Measurements from ENCODE around the gene KIF5C.

The KIF5C gene

DNA sequence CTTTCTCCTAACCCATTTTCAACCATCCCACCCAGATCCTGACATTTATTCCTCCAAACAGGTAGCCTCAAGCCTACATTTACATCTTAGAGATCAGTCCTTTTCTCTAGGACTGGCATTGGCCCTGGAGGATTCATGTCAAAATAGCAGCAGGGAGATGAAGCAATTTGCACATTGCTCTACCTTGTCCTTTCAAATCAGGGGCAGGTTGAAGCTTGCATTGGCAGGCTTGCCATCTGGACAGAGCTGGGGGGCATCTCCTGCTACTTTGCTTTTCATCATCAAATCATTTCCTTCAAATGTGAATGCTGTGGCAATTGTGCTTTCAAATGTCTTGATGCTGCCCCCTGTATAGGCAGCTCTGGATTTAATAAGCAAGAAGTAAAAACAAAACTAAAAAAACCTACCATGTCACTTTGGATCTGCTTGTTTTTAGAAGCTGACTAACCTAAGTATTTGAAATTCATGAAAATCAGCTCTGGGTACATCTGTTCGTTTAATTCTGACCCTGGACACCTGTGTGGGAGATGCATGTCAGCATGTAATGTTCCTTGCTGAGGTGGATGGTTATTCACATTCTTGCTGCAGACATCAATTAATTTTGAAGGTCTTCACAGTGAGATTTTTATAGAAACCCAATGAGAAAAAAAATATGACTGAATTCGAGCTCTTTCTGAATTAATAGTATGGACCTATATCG lies 47.9 kb downstream of the KIF5C start:
- in situ Hi-C loops (cut with HindIII; ENCODE audit: low sequenced_read_pairs): no loop called here

DNA sequence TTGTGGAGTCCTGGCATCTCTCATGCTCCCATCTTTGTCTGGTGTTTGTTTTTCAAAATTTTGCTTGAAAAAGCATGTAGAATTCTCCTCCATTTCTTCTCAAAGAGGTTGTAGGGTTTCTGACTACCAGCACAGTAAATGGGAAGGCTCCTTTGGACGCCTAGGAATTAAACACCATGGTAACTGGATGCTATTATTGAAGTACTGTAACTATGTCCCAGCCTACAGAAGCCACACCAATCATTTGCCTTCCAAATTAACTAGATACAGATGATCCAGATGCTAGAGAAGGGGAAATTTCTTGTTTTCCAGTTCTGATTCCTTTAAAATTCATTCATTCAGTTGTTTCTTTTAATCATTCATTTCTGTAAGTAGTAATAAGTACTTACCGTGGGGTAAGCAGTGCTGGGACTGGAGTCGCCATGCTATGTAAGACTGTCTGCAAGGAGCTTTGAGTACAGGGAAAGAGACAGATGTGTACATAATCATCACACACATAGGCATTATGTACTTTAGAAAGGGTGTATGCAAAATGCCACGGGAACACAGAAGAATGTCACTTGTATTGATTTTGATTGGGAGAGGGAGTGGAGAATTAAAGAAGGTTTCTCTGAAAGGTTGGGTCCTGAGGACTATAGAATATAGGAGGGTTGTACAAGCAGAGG lies 49.6 kb downstream of the KIF5C start:
- in situ Hi-C loops (cut with HindIII; ENCODE audit: low sequenced_read_pairs): no loop called here

DNA sequence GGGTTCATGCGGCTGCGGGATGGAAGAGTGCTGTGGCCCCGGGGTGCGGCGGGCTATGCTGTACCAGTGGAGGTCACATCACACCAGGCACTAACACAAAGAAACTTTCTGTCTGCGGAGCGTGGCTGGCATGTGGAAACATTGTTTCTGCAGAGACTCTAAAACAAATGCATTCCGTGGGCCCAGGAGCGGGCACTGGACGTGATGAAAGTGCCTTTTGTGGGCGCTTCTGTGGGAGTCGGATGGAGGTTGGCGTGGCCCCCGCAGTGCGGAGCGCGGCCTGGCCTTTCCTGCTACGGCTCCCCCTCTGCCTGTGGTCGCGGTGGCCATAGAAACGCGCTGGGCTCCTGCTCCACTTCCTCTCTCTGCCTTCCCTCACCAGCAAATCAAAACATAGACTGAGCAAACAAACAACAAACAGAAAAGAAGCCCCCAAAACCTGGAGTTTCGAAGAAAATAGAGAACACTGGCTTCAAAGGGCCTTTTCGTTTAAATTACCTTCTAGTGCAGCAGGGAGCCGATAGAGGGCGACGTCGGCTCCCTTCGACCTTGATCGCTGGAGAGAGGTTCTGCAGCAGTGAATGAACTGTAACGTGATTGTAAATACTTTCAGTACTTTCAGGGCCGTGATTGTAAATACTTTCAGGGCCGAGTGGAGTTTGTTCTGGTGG lies 51.4 kb downstream of the KIF5C start:
- in situ Hi-C loops (cut with HindIII; ENCODE audit: low sequenced_read_pairs): no loop called here

DNA sequence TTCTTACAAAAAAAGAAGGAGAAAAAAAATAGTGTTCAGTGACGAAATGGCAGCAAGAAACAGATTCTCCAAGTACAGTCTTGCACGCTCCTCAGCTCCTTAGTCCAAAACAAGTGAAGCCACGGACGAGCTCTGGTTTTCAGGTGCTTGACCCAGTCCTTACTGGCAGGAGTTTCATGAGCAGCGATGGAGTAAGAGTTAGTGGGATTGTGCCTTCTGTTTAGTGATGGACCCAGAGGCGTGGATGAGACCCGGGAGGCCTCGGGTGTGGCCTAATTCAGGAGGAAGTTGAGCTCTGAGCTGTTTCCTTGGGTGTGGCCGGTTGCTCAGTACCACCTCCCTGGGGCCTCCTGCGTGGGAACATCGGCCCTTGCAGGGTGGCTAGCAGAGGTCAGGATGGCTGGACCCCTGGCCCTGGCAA lies 52.0 kb downstream of the KIF5C start:
- in situ Hi-C loops (cut with HindIII; ENCODE audit: low sequenced_read_pairs): no loop called here

DNA sequence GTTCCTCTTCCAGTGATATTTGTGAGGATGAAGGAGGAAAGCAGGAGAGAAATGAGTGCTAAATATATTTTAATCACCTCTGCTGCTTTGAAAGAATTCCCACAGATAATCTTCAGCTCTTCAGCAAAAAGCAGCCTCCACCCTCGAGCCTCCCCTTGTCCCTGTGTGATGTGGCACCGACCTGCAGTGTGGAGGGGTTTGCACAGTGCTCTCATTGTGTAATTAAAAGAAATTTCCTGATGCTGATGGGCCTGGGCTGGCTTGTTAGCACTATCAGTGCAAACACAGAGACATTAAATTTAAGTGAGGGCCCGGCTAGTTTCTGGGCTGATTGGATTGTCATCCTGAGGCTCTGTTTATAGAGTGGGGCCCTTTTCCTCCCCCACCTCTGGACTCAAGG lies 53.4 kb downstream of the KIF5C start:
- in situ Hi-C loops (cut with HindIII; ENCODE audit: low sequenced_read_pairs): no loop called here

- in situ Hi-C loops (cut with HindIII; ENCODE audit: low sequenced_read_pairs): no loop called here
Observed at GRCh38 chr2:148930046-148930775, 55.2 kb downstream of the KIF5C start.

GRCh38 chr2:148932536-148932935 lies 57.5 kb downstream of the KIF5C start:
- in situ Hi-C loops (cut with HindIII; ENCODE audit: low sequenced_read_pairs): no loop called here

DNA sequence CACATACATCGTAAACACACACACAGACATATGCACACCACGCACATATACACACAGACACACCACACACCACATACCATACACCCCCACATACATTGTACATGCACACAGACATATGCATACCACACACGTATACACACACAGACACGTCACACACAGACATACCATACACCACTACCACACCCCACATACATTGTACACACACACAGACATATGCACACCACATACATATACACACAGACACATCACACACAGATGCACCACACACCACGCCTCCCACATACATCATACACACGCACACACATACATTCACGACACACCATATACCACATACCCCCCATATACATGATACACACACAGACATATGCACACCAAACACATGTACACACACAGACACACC lies 58.4 kb downstream of the KIF5C start:
- in situ Hi-C loops (cut with HindIII; ENCODE audit: low sequenced_read_pairs): no loop called here

DNA sequence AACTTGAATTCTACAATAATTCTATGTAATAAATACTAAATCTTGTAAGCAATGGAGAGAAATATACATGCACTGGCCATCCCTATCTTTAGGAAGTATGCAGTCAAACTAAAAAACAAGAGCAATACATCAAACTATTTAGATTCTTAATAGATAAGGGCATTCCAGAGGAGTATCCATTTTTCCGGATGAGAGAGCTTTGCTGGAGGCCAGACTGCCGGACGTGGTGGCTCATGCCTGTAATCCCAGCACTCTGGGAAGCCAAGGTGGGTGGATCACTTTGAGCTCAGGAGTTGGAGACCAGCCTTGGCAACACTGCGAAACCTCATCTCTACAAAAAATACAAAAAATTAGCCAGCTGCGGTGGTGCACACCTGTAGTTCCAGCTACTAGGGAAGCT lies 60.8 kb downstream of the KIF5C start:
- in situ Hi-C loops (cut with HindIII; ENCODE audit: low sequenced_read_pairs): no loop called here

DNA sequence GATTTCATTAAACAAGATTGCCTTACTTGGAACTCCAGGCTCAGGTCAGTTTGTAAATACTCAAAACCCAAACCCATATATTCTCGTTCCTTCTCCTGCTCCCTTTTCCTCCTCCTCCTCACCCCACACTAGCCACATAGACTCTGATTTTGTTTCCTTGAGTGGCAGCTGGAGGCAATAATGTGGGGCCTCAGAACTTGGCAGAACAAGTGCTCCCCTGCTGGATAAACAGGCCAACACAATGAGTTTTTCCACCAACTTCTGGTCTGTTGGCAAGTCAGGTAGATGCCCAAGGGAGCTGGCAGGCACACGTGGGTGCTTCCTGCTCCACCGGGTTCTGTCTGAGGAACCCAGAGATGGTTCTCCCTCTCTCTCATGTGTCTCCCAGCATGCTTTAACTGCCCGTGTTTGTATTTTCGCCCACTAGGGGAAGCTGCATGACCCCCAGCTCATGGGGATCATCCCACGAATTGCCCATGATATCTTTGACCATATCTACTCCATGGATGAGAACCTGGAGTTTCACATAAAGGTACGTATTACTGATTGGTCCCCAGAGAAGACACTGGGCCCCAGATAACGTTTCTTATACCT lies 61.9 kb downstream of the KIF5C start:
- in situ Hi-C loops (cut with HindIII; ENCODE audit: low sequenced_read_pairs): no loop called here

GRCh38 chr2:148939271-148939670 lies 64.2 kb downstream of the KIF5C start:
- in situ Hi-C loops (cut with HindIII; ENCODE audit: low sequenced_read_pairs): no loop called here

DNA sequence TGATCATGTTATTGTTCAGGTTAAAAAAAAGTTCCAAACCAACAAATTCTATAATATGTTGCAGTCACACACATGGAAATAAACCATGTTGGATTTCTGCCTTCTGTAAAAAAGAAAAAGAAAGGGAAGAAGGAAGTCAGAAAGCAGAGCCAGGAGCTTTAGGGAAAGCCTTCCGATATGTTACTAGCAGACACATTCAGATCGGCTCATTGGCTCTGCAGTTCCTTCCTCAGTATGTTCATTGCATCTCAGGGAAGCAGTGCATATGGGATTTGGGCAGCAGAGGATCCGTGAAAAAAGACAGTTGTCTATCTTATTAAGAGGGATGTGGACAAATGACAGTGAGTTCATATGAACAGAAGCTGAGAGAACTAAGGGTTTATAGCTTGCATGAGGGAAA lies 68.1 kb downstream of the KIF5C start:
- in situ Hi-C loops (cut with HindIII; ENCODE audit: low sequenced_read_pairs): no loop called here

- in situ Hi-C loops (cut with HindIII; ENCODE audit: low sequenced_read_pairs): no loop called here
Observed at GRCh38 chr2:148944536-148944935, 69.5 kb downstream of the KIF5C start.

DNA sequence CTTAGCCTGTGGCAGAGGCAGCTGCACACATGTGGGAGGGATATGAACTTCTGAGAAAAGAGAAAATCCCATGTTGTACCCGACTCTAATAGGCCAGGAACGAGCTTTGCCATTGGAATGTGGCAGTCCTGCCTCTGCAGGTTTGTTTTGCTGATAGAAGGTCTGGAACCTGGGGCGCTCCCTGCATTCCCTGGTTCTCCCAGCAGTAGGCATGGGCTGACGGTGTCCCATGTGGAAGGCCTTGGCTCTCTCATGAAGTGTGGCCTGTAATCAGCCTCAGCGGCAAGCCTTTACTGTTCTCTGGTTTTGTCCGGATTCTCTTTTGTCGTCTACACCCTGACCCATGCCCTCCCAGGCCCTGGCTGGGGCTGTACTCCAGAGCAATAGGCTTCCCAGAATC lies 72.3 kb downstream of the KIF5C start:
- in situ Hi-C loops (cut with HindIII; ENCODE audit: low sequenced_read_pairs): no loop called here

- in situ Hi-C loops (cut with HindIII; ENCODE audit: low sequenced_read_pairs): no loop called here
Observed at GRCh38 chr2:148948868-148949267, 73.8 kb downstream of the KIF5C start.

DNA sequence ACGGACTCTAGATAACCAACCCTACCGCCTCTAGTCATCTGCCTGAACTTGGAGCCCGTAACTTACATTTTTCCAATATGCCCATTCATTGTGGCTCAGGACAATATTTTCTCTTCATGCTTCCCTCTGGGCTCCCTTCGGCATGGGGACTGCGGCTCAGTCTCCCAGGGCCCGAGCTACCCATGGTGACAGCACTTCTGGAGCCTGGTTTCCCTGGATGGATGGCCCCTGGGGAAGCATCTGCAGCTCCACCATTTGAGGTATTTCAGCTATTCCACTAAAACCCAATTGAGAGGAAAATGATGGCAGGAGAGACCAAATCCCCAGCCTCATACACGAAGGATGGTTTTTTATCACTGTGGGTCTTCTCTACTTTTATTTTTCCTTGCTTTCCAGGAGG lies 74.3 kb downstream of the KIF5C start:
- in situ Hi-C loops (cut with HindIII; ENCODE audit: low sequenced_read_pairs): no loop called here

DNA sequence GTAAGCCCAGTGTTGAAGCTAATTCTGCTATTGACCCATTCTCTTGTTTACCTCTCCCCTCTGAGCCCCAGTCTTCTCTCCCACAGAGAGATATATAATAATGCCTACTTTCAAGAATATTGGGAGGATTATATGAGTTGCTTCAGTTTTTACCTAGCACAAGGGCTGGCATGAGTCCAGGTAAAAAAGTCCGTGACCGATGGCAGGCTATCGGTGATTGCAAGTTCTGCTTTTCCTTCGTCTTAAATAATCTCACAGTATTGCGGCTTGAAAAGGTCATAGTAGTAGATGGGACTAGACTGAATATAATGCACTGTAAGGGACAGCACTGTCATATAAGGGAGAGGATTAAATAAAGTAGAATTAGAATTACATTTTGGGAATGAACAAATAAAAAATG lies 77.6 kb downstream of the KIF5C start:
- in situ Hi-C loops (cut with HindIII; ENCODE audit: low sequenced_read_pairs): no loop called here

DNA sequence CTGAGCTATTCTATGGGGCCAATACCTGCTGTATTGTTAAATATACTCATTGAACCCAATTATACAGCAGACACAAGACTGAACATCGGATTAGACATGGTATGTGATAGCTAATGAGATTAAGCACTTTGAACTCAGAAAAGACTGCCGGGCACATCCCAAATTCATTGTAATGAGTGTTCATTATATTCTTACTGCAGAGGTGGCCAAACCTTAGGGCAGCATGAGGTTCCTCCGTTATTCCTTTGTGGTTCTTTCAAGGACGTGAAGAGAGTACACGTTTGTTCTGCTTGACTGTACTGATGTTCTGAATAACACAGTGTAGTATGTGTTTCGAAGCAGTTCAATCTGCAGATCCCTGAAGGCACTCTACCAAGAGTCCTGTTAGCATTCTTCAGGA lies 78.4 kb downstream of the KIF5C start:
- in situ Hi-C loops (cut with HindIII; ENCODE audit: low sequenced_read_pairs): no loop called here

DNA sequence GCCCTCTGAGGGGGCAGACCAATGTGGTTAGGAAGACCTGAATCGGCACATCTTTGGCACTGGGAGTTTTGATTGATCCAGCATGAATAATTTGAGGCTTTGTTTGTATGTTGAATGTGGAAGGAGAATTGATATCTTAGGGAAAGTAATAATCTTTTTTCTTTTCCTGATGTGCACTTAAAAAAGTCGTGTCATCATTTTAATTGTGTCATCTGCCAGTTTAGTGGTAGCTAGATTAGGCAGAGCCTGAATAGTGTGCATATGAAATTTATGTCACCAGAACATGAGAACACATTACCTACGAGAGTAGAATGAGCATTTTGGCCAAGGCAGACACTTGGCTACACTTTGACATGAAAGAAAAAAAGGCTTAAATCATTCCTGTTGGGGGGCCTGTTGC lies 79.5 kb downstream of the KIF5C start:
- in situ Hi-C loops (cut with HindIII; ENCODE audit: low sequenced_read_pairs): no loop called here

GRCh38 chr2:148955798-148956197 lies 80.8 kb downstream of the KIF5C start:
- in situ Hi-C loops (cut with HindIII; ENCODE audit: low sequenced_read_pairs): no loop called here

DNA sequence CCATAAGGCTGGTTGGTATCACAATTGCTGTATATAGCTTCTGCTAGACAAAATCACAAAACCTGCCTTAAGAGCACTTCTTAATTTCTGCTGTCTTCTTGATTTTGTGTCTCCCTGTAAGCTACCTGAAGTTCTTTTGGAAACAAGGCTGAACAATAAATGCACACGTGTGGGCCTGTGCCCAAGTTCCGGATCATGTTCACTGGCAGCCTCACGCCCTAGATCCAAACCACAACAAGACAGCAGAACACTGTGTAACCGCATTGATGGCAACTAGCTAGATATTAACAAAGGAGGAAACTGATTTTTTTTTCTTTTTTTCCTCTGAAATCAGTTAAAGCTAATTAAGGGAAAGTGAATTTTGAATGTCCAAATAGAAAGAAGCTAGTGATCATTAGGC lies 82.0 kb downstream of the KIF5C start:
- in situ Hi-C loops (cut with HindIII; ENCODE audit: low sequenced_read_pairs): no loop called here
